ENCODE results near the gene HDAC8.
"Not testable (repeated sequence)": the region's sequence is repeated elsewhere in the genome, so short reads cannot be mapped to it uniquely, and the experiment has no call there.

Gene HDAC8

GRCh38 chrX:72368796-72369195, 203.8 kb downstream of the HDAC8 start:
- DNase-seq = no peak

DNA sequence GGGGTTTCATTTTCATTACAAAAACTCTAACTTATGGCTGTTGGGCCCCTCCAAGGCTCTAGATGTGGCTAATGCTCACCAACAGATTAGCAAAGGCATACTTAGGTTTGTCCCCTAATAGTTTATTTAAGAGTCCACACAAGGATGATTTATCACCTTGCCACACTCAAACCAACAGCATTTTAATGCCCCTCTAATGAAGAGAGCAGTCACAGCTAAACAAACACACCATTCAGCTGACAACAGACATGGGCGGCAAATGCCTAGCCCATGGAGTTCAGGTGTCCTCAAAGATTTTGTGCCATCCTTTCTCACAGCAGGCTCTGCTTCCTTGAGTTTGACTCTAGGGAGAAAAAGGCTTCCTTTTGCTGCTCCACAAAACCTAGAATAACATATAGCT, 205.1 kb downstream of the HDAC8 start:
- DNase-seq = peak; percentile 7

DNA sequence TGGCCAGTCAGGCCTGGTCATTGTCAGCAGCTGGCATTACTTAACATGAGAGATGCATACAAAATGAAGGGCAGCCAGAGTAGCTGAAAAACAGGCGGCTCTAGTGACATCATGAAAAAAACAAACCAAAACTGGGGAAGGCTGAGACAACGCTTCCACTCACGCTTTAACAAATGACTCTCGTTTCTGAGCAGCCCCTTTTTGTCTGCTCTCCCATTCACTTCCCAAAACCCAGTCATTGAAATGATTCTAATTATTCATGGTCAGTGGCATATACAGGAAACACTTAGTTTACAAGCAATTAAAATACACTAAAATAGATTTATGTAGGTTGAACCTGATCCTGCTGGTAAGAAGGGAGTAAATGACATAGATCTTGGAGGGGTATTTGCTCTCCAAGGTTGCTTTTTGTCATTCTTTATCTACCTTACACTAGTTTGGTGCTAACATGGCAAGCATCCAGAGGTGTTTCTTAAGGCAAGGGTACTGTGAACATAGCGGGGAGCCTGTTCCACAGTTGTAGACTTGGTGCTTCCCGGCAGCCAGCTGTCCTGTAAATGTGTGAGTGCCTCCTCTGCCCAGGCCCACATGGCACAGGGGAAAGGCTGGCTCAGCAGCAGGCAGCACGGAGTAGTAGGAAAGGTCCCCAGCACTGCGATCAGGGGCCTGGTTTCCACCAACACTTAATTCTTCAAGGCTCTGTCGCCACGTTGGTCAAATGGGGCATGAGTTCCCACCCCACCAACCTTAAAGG, 205.8 kb downstream of the HDAC8 start:
- DNase-seq = no peak

DNA sequence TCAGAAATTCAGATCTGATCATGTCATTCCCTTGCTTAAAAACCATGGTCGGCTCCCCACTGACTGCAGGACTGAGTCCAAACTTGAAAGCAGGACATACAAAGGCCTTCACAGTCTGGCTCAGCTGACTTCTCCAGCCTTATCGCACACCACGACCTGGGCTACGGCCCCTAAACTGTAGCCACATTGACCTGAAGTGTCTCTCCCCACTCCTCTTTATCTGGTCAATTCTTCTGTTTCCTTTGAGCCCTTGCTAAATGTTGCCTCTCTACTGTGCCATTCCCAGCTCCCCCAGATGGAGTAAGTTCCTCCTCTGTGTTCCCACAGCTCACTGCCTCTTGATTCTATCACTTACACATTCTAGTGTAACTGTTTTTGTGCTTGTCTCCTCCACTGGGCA, 206.5 kb downstream of the HDAC8 start:
- no peak for DNase-seq

DNA sequence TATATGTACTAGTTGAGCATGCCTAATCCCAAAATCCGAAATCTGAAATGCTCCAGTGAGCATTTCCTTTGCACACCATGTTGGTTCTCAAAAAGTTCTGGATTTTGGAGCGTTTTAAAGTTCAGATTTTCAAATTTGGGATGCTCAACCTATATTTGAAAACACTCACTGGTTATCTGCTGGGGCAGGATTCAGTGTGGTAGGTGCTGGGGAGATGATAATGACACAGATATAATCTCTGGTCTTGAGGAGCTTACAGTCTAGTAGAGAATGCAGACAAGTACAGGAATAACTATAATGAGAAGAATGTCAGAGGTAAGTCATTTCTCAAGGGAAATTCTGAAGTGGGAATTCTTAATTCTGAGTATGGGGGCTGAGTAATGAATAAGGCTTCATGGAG, 207.5 kb downstream of the HDAC8 start:
- DNase-seq = no peak

DNA sequence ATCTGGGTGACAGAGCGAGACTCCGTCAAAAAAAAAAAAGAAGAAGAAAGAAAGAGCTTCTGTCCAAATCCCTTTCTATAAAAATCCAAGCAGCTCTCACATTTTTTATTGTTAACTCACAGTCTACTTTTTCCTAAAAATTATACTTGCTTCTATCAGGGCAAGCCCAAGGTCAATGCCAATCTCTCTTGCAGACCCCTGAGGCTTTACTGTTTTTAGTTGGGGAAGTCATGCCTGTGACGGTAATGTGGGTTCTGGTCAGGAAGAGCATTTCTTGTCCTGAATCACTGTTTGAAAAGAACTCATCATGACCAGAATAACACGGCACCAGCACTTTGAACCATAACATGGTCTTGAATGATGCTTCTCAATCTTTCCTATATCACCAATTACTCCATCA, 212.3 kb downstream of the HDAC8 start:
- DNase-seq = no peak

- no peak for DNase-seq
These were observed 214.3 kb downstream of the HDAC8 start for GRCh38 chrX:72358313-72358712.

DNA sequence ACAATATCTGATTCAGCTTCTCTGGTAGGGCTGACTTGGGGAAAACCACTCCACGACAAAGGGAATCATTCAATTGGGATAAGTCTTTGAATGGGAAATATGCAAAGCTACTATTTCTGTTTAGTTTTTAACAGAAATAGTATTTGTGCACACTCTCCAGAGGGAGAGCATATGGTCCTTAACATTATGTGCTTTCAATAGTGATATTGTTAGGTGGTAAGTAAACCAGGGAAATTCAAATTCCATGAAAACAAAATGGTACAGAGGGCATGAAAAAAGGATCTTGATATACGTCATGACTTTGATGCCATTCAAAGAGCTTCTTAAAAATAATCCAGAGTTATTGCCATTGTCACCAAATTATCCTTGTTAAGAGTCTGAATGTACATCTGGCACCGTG, 219.9 kb downstream of the HDAC8 start:
- DNase-seq = no peak

GRCh38 chrX:72351606-72352334, 220.9 kb downstream of the HDAC8 start:
- no peak for DNase-seq

DNA sequence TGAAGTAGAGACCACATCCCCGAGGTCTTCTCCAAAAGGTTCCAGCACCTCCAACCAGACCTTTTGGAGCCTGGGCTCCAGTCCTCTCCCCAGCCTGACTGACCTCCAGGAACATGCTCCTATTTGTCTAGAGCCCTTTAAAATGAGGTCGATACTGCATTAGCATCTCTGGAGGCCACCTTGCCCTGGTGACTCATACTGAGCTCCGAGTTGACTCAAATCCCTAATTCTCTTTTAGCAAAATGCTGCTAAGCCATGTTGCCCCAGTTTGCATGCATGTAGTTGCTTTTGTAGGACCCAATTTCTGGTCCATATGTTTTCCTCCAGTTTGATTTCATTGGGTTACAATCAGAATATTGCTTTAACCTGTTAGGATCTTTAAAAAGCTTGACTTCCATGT, 223.5 kb downstream of the HDAC8 start:
- DNase-seq = no peak

- no peak for DNase-seq
These were observed 224.2 kb downstream of the HDAC8 start for GRCh38 chrX:72348247-72348979.

DNA sequence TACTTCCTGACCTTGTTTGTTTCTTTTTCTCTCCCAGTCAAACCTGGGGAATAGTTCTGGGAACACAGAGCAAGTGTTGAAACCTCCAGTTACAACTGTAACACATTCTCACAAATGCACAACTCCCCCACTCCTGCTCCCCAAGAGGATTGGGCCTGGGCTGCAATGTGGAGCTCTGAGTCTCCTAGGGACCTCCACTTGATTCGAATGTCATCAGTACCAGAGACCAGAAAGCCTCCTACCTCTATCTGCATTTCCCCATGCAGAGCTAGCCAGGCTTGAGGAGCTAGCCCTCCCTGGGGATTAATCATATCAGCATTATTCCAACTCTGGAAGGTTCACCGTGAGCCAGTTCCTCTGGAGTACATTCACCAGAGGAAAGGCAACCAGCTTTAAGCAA, 225.3 kb downstream of the HDAC8 start:
- no peak for DNase-seq

DNA sequence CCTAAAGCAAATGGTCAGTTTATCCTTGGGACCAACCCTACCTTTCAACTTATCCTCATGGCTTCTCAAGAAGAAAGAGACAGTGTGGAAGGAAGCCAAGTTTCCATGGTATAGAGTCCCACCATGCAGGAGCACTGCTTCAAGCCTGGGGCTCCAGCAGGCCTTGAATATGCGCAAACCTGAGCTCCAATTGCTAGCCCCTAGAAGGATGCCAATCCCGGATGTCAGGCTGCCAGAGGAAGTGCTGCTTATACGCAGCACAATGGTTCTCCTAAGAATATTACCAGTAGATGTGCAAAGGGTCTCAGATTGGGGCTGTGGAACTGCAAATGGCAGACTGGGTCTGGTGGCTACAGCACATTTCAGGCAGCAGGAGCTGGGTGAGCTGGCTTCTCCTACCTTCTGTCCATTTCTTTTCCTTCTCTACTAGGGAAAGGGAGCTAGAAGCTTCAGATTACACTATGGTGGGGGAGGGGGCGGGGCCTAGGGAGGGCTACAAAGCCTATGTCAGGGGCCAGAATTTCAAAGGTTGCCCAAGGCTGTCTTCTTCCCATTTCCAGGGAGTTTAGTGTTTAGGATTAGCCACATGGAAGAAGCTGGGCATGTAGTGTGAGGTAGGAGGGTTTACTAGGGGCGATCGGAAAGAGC, 226.2 kb downstream of the HDAC8 start:
- no peak for DNase-seq

DNA sequence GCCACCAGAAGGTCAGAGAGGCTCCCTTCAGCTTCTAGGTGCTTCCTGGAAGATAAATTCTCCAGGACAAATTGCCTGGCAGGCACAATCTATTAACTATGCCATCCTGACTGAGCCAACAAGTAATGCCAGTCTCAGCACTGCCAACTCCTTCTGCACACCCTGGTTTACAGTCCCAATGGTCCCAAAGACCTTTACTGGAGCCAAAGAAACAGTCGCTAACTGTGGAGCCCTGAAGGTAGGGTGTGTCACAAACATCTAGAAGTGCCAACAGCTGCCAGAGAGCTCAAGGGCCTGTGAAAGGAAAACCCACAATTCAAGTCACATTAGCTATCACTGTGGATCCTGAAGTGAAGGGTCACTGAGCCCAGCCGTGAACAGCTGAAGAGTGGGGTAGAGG, 232.0 kb downstream of the HDAC8 start:
- no peak for DNase-seq

- DNase-seq = no peak
These were observed 232.6 kb downstream of the HDAC8 start for GRCh38 chrX:72340041-72340440.

DNA sequence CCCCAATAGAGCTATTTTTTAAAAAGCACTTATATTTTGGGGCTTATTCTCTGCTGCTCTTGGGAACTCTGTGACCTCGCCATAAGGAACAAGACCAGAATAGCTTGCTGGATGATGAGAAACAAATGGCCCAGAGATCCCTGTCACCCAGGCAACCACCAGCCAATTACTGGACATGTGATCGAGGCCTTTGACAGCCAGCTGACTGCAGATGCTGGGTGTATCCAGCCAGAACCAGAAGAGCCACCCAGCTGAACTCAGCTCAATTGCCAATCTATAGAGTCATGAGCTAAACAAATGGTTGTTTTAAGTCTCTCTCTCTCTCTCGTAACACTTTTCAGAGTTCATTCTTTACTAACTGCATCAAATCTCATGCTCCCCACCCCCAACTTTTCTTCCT, 242.5 kb downstream of the HDAC8 start:
- no peak for DNase-seq

- DNase-seq = no peak
These were observed 245.9 kb downstream of the HDAC8 start for GRCh38 chrX:72326605-72327300.

DNA sequence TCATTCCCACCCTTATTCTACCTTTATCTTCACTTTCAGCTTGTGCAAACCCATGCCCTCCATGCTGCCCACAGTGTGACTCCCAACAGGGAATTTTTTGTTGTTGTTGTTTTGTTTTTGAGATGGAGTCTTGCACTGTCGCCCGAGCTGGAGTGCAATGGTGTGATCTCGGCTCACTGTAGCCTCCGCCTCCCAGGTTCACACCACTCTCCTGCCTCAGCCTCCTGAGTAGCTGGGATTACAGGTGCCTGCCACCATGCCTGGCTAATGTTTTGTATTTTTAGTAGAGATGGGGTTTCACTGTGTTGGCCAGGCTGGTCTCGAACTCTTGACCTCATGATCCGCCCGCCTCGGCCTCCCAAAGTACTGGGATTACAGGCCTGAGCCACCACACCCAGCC, 253.0 kb downstream of the HDAC8 start:
- not testable (repeated sequence) for DNase-seq

DNA sequence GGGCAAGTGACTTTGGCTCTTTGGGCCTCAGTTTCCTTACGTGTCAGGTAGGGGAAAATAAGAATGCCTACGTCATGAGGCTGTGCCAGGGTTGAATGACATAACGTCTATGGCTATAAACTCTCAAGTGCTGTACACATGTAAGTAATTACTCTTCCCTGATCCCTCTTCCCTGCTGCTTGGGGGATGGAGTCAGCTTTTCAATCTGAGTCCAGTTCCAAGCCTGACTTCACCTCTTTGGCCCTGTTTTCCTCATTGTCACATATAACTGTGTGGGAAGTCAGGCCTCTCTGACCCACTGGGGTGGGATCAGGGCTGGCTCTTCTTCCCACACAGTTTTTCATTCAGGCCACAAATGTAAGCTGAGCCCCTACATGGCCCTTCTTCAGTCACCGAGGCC, 255.5 kb downstream of the HDAC8 start:
- DNase-seq = no peak

GRCh38 chrX:72316408-72317110, 256.1 kb downstream of the HDAC8 start:
- no peak for DNase-seq

- no peak for DNase-seq
These were observed 257.8 kb downstream of the HDAC8 start for GRCh38 chrX:72314881-72315280.

Data from NCI-H1417 treated with DMSO at 0.1 percent for 48 hours (cell line).